ENCODE data around the gene CRY2. TPM values are rescaled to one million over a fixed set of nuclear protein-coding genes. Genes with fewer than 3 reads are reported as not detected.

CRY2 gene
- total and polyA plus RNA-seq, 4 donors = 16.7 to 72.9 (median 33.0) TPM

DNA sequence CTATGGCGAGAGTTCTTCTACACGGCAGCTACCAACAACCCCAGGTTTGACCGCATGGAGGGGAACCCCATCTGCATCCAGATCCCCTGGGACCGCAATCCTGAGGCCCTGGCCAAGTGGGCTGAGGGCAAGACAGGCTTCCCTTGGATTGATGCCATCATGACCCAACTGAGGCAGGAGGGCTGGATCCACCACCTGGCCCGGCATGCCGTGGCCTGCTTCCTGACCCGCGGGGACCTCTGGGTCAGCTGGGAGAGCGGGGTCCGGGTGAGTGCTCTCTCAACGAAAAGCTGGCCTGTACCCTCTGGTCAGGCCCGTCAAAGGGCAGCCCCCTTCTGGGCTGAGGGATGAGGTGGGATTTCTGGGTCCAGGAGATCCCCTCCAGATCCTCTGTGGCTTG lies 22.3 kb downstream of the CRY2 start:
- no peak for DNase-seq (ENCODE audit: low spot score)
- Histone ChIP-seq H3K4me1 (ENCODE audit: control insufficient read depth in 4 of 4, insufficient read depth in 4 of 4, low read length in 3 of 4) (no peaks in the 10 kb centered on the region), H3K9me3 (ENCODE audit: control insufficient read depth in 4 of 4, low read length in 3 of 4) (no peaks in the 10 kb centered on the region), H3K4me3 (ENCODE audit: low read depth in 1 of 3, low read length in 3 of 3) (no peak overlapping the region), H3K27ac (ENCODE audit: low read depth in 1 of 2, low read length in 2 of 2) (no peak overlapping the region), H3K36me3 (ENCODE audit: control insufficient read depth in 4 of 4, insufficient read depth in 3 of 4, low read depth in 1 of 4, low read length in 3 of 4) (peaks cover 20 to 93% (median 81%) of the 10 kb centered on the region in 4 donors), H3K9ac (ENCODE audit: low read depth in 1 of 2, low read length in 2 of 2) (no peak overlapping the region), H3K27me3 (ENCODE audit: control insufficient read depth in 4 of 4, insufficient read depth in 4 of 4, low read length in 3 of 4) (no peaks in the 10 kb centered on the region)
- 87% methylated on average over 12 of the region's 12 CpGs for WGBS
- TF ChIP-seq, protein P1, sequence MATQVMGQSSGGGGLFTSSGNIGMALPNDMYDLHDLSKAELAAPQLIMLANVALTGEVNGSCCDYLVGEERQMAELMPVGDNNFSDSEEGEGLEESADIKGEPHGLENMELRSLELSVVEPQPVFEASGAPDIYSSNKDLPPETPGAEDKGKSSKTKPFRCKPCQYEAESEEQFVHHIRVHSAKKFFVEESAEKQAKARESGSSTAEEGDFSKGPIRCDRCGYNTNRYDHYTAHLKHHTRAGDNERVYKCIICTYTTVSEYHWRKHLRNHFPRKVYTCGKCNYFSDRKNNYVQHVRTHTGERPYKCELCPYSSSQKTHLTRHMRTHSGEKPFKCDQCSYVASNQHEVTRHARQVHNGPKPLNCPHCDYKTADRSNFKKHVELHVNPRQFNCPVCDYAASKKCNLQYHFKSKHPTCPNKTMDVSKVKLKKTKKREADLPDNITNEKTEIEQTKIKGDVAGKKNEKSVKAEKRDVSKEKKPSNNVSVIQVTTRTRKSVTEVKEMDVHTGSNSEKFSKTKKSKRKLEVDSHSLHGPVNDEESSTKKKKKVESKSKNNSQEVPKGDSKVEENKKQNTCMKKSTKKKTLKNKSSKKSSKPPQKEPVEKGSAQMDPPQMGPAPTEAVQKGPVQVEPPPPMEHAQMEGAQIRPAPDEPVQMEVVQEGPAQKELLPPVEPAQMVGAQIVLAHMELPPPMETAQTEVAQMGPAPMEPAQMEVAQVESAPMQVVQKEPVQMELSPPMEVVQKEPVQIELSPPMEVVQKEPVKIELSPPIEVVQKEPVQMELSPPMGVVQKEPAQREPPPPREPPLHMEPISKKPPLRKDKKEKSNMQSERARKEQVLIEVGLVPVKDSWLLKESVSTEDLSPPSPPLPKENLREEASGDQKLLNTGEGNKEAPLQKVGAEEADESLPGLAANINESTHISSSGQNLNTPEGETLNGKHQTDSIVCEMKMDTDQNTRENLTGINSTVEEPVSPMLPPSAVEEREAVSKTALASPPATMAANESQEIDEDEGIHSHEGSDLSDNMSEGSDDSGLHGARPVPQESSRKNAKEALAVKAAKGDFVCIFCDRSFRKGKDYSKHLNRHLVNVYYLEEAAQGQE (IDR thresholded peaks at IDR 0.05) = no peak
- TF ChIP-seq HNF4A (conservative IDR thresholded peaks at IDR 0.05) (no peak), SP1 (IDR thresholded peaks at IDR 0.05) (no peak), RAD21 (IDR thresholded peaks at IDR 0.05) (no peak), RXRA (IDR thresholded peaks at IDR 0.05) (no peak), EGR1 (IDR thresholded peaks at IDR 0.05; ENCODE audit: low read depth in 2 of 2) (no peak), NR2F2 (IDR thresholded peaks at IDR 0.05) (no peak), JUND (IDR thresholded peaks at IDR 0.05) (no peak), ZBTB33 (IDR thresholded peaks at IDR 0.05) (no peak), FOXA1 (IDR thresholded peaks at IDR 0.05) (no peak), ATF3 (IDR thresholded peaks at IDR 0.05) (no peak), FOXA2 (IDR thresholded peaks at IDR 0.05) (no peak)
- TF ChIP-seq, protein P2, sequence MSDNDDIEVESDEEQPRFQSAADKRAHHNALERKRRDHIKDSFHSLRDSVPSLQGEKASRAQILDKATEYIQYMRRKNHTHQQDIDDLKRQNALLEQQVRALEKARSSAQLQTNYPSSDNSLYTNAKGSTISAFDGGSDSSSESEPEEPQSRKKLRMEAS (IDR thresholded peaks at IDR 0.05) = no peak
- TF ChIP-seq, protein P3, sequence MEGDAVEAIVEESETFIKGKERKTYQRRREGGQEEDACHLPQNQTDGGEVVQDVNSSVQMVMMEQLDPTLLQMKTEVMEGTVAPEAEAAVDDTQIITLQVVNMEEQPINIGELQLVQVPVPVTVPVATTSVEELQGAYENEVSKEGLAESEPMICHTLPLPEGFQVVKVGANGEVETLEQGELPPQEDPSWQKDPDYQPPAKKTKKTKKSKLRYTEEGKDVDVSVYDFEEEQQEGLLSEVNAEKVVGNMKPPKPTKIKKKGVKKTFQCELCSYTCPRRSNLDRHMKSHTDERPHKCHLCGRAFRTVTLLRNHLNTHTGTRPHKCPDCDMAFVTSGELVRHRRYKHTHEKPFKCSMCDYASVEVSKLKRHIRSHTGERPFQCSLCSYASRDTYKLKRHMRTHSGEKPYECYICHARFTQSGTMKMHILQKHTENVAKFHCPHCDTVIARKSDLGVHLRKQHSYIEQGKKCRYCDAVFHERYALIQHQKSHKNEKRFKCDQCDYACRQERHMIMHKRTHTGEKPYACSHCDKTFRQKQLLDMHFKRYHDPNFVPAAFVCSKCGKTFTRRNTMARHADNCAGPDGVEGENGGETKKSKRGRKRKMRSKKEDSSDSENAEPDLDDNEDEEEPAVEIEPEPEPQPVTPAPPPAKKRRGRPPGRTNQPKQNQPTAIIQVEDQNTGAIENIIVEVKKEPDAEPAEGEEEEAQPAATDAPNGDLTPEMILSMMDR (IDR thresholded peaks at IDR 0.05; ENCODE audit: low read depth, low read length, missing input control) = no peak

- 63% methylated on average over 4 of the region's 4 CpGs for WGBS
- no peak overlapping the region for H3K9ac ChIP-seq (ENCODE audit: low read depth in 1 of 2, low read length in 2 of 2)
- H3K36me3 ChIP-seq (ENCODE audit: control insufficient read depth in 4 of 4, insufficient read depth in 3 of 4, low read depth in 1 of 4, low read length in 3 of 4) = peaks cover 20 to 92% (median 80%) of the 10 kb centered on the region in 4 donors
- no peak overlapping the region for H3K27ac ChIP-seq (ENCODE audit: low read depth in 1 of 2, low read length in 2 of 2)
- no peaks in the 10 kb centered on the region for H3K27me3 ChIP-seq (ENCODE audit: control insufficient read depth in 4 of 4, insufficient read depth in 4 of 4, low read length in 3 of 4)
- no peaks in the 10 kb centered on the region for H3K4me1 ChIP-seq (ENCODE audit: control insufficient read depth in 4 of 4, insufficient read depth in 4 of 4, low read length in 3 of 4)
- H3K4me3 ChIP-seq (ENCODE audit: low read depth in 1 of 3, low read length in 3 of 3) = no peak overlapping the region
- H3K9me3 ChIP-seq (ENCODE audit: control insufficient read depth in 4 of 4, low read length in 3 of 4) = no peaks in the 10 kb centered on the region
- no peak for DNase-seq (ENCODE audit: low spot score)
- no peak for TF ChIP-seq HNF4A (conservative IDR thresholded peaks at IDR 0.05)
- no peak for TF ChIP-seq EGR1 (IDR thresholded peaks at IDR 0.05; ENCODE audit: low read depth in 2 of 2)
- TF ChIP-seq FOXA1 (IDR thresholded peaks at IDR 0.05) = no peak
- TF ChIP-seq JUND (IDR thresholded peaks at IDR 0.05) = no peak
- TF ChIP-seq, protein P2 (IDR thresholded peaks at IDR 0.05) = no peak
- TF ChIP-seq SP1 (IDR thresholded peaks at IDR 0.05) = no peak
- TF ChIP-seq, protein P3 (IDR thresholded peaks at IDR 0.05; ENCODE audit: low read depth, low read length, missing input control) = no peak
- TF ChIP-seq, protein P1 (IDR thresholded peaks at IDR 0.05) = no peak
- TF ChIP-seq GABPA (IDR thresholded peaks at IDR 0.05 in 1 of 2, conservative IDR thresholded peaks at IDR 0.05 in 1 of 2) = no peak
- no peak for TF ChIP-seq YY1 (IDR thresholded peaks at IDR 0.05)
- no peak for TF ChIP-seq TAF1 (conservative IDR thresholded peaks at IDR 0.05)
Observed at GRCh38 chr11:45870706-45871105, 23.4 kb downstream of the CRY2 start.

Data from liver (tissue), 9 donors.